ENCODE measurements around the gene KCNAB1. TPM values are rescaled to one million over a fixed set of nuclear protein-coding genes. Genes with fewer than 3 reads are reported as not detected.
A peak's percentile ranks its signal among the peaks of the same experiment; 100 is the strongest.

The KCNAB1 gene
- total and polyA plus RNA-seq, 2 donors (not counting 3 experiments of a cell fraction or from before 2014, with no cell fraction given): 0.21 TPM; not detected in 1

- Histone ChIP-seq H3K79me2 (ENCODE audit: control insufficient read depth, insufficient read depth, low read length) (no peaks in the 10 kb centered on the region), H3K9me1 (replicated peaks; ENCODE audit: control insufficient read depth, extremely low read depth, insufficient read depth, low read length) (no peaks in the 10 kb centered on the region), H4K20me1 (replicated peaks; ENCODE audit: control insufficient read depth, extremely low read depth, insufficient read depth, low read length) (no peaks in the 10 kb centered on the region), H3K27ac (ENCODE audit: insufficient read depth, low read depth, low read length) (no peak overlapping the region), H3K9me3 (replicated peaks; ENCODE audit: control insufficient read depth, insufficient read depth, low read length) (no peaks in the 10 kb centered on the region), H3K36me3 (ENCODE audit: control insufficient read depth in 2 of 2, extremely low read depth in 1 of 2, insufficient read depth in 2 of 2, low read length in 2 of 2) (no peaks in the 10 kb centered on the region), H3K27me3 (ENCODE audit: control insufficient read depth in 2 of 2, insufficient read depth in 2 of 2, low read length in 2 of 2) (no peaks in the 10 kb centered on the region), H2AFZ (ENCODE audit: low read depth, low read length) (peak overlapping the region; percentile 43), H3K9ac (replicated peaks; ENCODE audit: extremely low read depth, insufficient read depth, low read length) (no peak overlapping the region), H3K4me3 (replicated peaks in 1 of 3; ENCODE audit: insufficient read depth in 1 of 3, low read depth in 1 of 3, low read length in 3 of 3) (no peak overlapping the region), H3K4me1 (ENCODE audit: control insufficient read depth, extremely low read depth, insufficient read depth, low read length) (peaks cover 17% of the 10 kb centered on the region), H3K4me2 (ENCODE audit: insufficient read depth, low read length) (no peak overlapping the region)
- BruUV-seq (replicated peaks): no TSS peak
- FAIRE-seq (no peak), DNase-seq (ENCODE audit: low read depth, low spot score) (peak; percentile 48)
- CTCF ChIA-PET: interaction anchor here (1.1 to 1.5 kb wide), 3 partner anchors 15 to 127 kb away, joined by 3 to 7 read pairs (median 5); no protein-coding TSS in a partner anchor
- POLR2A ChIA-PET: no interaction called here
- dilution Hi-C loops (cut with MboI; ENCODE audit: extremely low pct_ligation_motif_present, low sequenced_read_pairs) (no loop called here), intact Hi-C loops (cut with micrococcal nuclease) (no loop called here)
- TF ChIP-seq MAX (IDR thresholded peaks at IDR 0.05; ENCODE audit: insufficient read depth, insufficient read length) (no peak), GATA2 (IDR thresholded peaks at IDR 0.05; ENCODE audit: insufficient read depth, insufficient read length, low read depth, low read length) (peak; percentile 48), FOS (IDR thresholded peaks at IDR 0.05; ENCODE audit: borderline replicate concordance, insufficient read depth, low read length) (peak; percentile 11)
Observed at GRCh38 chr3:156256256-156256655, 135.9 kb downstream of the KCNAB1 start.

- no peak overlapping the region for H3K4me2 ChIP-seq (ENCODE audit: insufficient read depth, low read length)
- H3K27me3 ChIP-seq (ENCODE audit: control insufficient read depth in 2 of 2, insufficient read depth in 2 of 2, low read length in 2 of 2): no peaks in the 10 kb centered on the region
- no peak overlapping the region for H3K27ac ChIP-seq (ENCODE audit: insufficient read depth, low read depth, low read length)
- peaks cover 17% of the 10 kb centered on the region for H3K4me1 ChIP-seq (ENCODE audit: control insufficient read depth, extremely low read depth, insufficient read depth, low read length)
- no peak overlapping the region for H3K9ac ChIP-seq (replicated peaks; ENCODE audit: extremely low read depth, insufficient read depth, low read length)
- ChIA-PET POLR2A (no interaction called here), CTCF (interaction anchor here (1.3 to 1.5 kb wide), 2 partner anchors 83 to 126 kb away, joined by 3 to 7 read pairs; no protein-coding TSS in a partner anchor)
- H2AFZ ChIP-seq (ENCODE audit: low read depth, low read length): no peak overlapping the region
- no TSS peak for BruUV-seq (replicated peaks)
- no peak for FAIRE-seq
- H3K9me3 ChIP-seq (replicated peaks; ENCODE audit: control insufficient read depth, insufficient read depth, low read length): no peaks in the 10 kb centered on the region
- no peak for DNase-seq (ENCODE audit: low read depth, low spot score)
- no peaks in the 10 kb centered on the region for H3K79me2 ChIP-seq (ENCODE audit: control insufficient read depth, insufficient read depth, low read length)
- dilution Hi-C loops (cut with MboI; ENCODE audit: extremely low pct_ligation_motif_present, low sequenced_read_pairs): no loop called here
- no peak for TF ChIP-seq POLR2A (IDR thresholded peaks at IDR 0.05; ENCODE audit: low read depth, low read length)
- no peak for TF ChIP-seq EZH2 (IDR thresholded peaks at IDR 0.05; ENCODE audit: borderline replicate concordance, low read depth, low read length, severe bottlenecking)
- no peak for TF ChIP-seq MAX (IDR thresholded peaks at IDR 0.05; ENCODE audit: insufficient read depth, insufficient read length)
- TF ChIP-seq MYC (IDR thresholded peaks at IDR 0.05; ENCODE audit: low read depth, low read length): no peak
- TF ChIP-seq POLR2AphosphoS5 (IDR thresholded peaks at IDR 0.05; ENCODE audit: insufficient read depth, low read depth, low read length): no peak
- no peak for TF ChIP-seq CTCF (IDR thresholded peaks at IDR 0.05; ENCODE audit: extremely low read depth in 1 of 2, insufficient read depth in 1 of 2, low read depth in 1 of 2, low read length in 2 of 2)
- no peak for TF ChIP-seq GATA2 (IDR thresholded peaks at IDR 0.05; ENCODE audit: insufficient read depth, insufficient read length, low read depth, low read length)
- no peak for TF ChIP-seq JUN (IDR thresholded peaks at IDR 0.05; ENCODE audit: borderline replicate concordance, insufficient read depth, insufficient read length, low read depth)
- no peak for TF ChIP-seq FOS (IDR thresholded peaks at IDR 0.05; ENCODE audit: borderline replicate concordance, insufficient read depth, low read length)
- H4K20me1 ChIP-seq (replicated peaks; ENCODE audit: control insufficient read depth, extremely low read depth, insufficient read depth, low read length): no peaks in the 10 kb centered on the region
- no peaks in the 10 kb centered on the region for H3K36me3 ChIP-seq (ENCODE audit: control insufficient read depth in 2 of 2, extremely low read depth in 1 of 2, insufficient read depth in 2 of 2, low read length in 2 of 2)
- intact Hi-C loops (cut with micrococcal nuclease): no loop called here
- no peaks in the 10 kb centered on the region for H3K9me1 ChIP-seq (replicated peaks; ENCODE audit: control insufficient read depth, extremely low read depth, insufficient read depth, low read length)
- no peak overlapping the region for H3K4me3 ChIP-seq (replicated peaks in 1 of 3; ENCODE audit: insufficient read depth in 1 of 3, low read depth in 1 of 3, low read length in 3 of 3)
Observed at GRCh38 chr3:156256945-156257344, 136.6 kb downstream of the KCNAB1 start.

Data from endothelial cell of umbilical vein (primary cell).